Chondrocyte (in vitro differentiated cells): ENCODE measurements around the gene EPHB1. TPM values are rescaled to one million over a fixed set of nuclear protein-coding genes. Genes with fewer than 3 reads are reported as not detected.
A peak's percentile ranks its signal among the peaks of the same experiment; 100 is the strongest.

ENCODE experiments used
- DNase-seq: peaks from one replicate; pipeline ENCODE4 v3.0.0; 2021; ENCODE audit warnings: mixed read lengths, low spot score
- H3K27ac Mint-ChIP-seq: one replicate; pipeline ENCODE4 v1.8.0; 2021; ENCODE audit warnings: mild to moderate bottlenecking, moderate library complexity, mixed read lengths; ENCODE audit not compliant: unreplicated experiment
- H3K27me3 Mint-ChIP-seq: 2 replicates; pipeline ENCODE4 v1.8.0; 2021; ENCODE audit warnings: low read depth, mixed read lengths
- H3K36me3 Mint-ChIP-seq: 2 replicates; pipeline ENCODE4 v1.8.0; 2021; ENCODE audit warnings: low read depth, mixed read lengths
- H3K4me1 Mint-ChIP-seq: 2 replicates; pipeline ENCODE4 v1.8.0; 2021; ENCODE audit warnings: low read depth, mild to moderate bottlenecking, mixed read lengths
- H3K4me3 Mint-ChIP-seq: one replicate; pipeline ENCODE4 v1.8.0; 2021; ENCODE audit warnings: mild to moderate bottlenecking, moderate library complexity, mixed read lengths; ENCODE audit not compliant: unreplicated experiment
- H3K9me3 Mint-ChIP-seq: 2 replicates; pipeline ENCODE4 v1.8.0; 2021; ENCODE audit warnings: low read depth, mixed read lengths
- total RNA-seq: library from RNA; stranded (reverse); gene quantifications from 3 replicates; pipeline ENCODE4 v1.2.1, GENCODE V29; 2021
- TF ChIP-seq, protein P1 (sequence below): fragments of 200-600 bp; sonication (generic); IDR thresholded peaks from 2 replicates; pipeline ENCODE4 v1.5.0; 2021; ENCODE audit warnings: antibody characterized with exemption, mild to moderate bottlenecking, moderate library complexity

EPHB1 gene
- total RNA-seq, 1 donor from 2014 or later, result 1.7 TPM

DNA sequence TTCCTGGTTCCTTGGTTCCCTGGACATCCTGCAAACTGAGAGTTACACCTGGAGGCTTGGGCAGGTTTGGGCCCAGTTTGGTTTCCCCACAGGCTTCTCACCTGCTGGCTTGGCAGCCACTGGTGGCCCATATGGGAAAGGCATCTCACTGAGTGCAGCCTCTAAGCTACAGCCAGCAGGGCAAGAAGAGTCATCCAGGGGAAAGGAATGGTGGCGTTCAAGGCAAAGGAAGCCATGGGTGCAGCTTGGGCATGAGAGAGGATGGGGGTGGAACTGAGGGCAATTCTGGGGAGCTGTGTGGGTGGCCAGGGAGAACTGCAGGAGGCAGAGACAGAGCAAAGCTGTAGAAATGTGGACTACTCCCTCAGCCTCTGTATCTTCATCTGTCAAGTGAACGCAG lies 106.4 kb downstream of the EPHB1 start:
- TF ChIP-seq, protein P1, sequence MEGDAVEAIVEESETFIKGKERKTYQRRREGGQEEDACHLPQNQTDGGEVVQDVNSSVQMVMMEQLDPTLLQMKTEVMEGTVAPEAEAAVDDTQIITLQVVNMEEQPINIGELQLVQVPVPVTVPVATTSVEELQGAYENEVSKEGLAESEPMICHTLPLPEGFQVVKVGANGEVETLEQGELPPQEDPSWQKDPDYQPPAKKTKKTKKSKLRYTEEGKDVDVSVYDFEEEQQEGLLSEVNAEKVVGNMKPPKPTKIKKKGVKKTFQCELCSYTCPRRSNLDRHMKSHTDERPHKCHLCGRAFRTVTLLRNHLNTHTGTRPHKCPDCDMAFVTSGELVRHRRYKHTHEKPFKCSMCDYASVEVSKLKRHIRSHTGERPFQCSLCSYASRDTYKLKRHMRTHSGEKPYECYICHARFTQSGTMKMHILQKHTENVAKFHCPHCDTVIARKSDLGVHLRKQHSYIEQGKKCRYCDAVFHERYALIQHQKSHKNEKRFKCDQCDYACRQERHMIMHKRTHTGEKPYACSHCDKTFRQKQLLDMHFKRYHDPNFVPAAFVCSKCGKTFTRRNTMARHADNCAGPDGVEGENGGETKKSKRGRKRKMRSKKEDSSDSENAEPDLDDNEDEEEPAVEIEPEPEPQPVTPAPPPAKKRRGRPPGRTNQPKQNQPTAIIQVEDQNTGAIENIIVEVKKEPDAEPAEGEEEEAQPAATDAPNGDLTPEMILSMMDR, result no peak
- H3K9me3 Mint-ChIP-seq, result no peaks in the 10 kb centered on the region
- no peak overlapping the region for H3K27ac Mint-ChIP-seq
- H3K27me3 Mint-ChIP-seq, result peaks cover 4% of the 10 kb centered on the region
- no peaks in the 10 kb centered on the region for H3K36me3 Mint-ChIP-seq
- no peaks in the 10 kb centered on the region for H3K4me1 Mint-ChIP-seq
- DNase-seq, result no peak
- H3K4me3 Mint-ChIP-seq, result no peak overlapping the region

DNA sequence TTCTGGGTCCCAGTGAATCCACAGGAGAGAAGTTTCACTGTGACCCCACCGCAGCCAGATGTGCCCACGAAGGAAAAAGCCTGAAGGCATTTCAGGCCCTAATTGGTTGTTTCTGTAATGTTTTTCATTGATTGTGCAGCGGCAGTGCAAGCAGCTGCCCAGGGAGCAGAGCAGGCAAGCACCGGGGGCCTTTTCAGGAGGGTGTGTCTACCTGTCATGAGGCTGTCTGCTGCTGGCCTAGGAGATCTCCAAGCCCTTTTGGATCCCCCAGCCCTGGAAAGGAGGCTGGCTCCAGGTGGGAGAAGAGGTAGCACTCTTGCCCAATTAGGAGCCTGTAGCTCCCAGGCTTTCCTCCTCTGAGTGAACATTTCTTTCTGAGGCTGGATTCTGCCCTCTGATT lies 108.8 kb downstream of the EPHB1 start:
- H3K27me3 Mint-ChIP-seq, result peaks cover 4% of the 10 kb centered on the region
- no peak overlapping the region for H3K4me3 Mint-ChIP-seq
- no peaks in the 10 kb centered on the region for H3K9me3 Mint-ChIP-seq
- no peaks in the 10 kb centered on the region for H3K4me1 Mint-ChIP-seq
- H3K36me3 Mint-ChIP-seq, result no peaks in the 10 kb centered on the region
- TF ChIP-seq, protein P1, result no peak
- peak; percentile 44 for DNase-seq
- H3K27ac Mint-ChIP-seq, result no peak overlapping the region

DNA sequence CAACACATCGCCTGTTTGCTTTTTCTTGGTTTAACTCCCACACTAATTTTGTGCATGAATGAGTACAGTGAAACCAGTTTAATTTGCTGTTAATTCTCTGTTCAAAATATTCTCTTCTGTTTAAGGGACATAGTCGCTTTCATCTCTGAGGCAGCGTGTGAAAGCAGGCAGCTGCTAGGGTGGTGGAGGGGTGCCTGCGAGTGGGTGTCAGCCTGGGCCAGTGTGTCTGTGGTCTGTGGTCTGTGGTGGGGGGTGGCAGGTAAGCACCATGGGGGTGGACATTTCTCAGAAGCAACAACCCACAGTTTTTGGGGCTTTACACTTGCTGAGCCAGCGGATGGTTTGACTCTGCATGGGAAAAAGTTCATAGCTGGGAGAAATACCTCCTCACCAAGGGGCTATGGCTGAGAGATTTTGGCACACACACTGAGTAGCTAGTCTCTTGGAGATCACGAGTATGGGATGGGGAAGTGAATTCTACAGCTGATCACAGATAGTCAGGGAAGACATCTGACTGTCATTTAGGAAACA lies 109.2 kb downstream of the EPHB1 start:
- DNase-seq, result no peak
- H3K27ac Mint-ChIP-seq, result no peak overlapping the region
- H3K4me1 Mint-ChIP-seq, result no peaks in the 10 kb centered on the region
- H3K9me3 Mint-ChIP-seq, result no peaks in the 10 kb centered on the region
- no peaks in the 10 kb centered on the region for H3K36me3 Mint-ChIP-seq
- H3K4me3 Mint-ChIP-seq, result no peak overlapping the region
- TF ChIP-seq, protein P1, result no peak
- H3K27me3 Mint-ChIP-seq, result peaks cover 4% of the 10 kb centered on the region

DNA sequence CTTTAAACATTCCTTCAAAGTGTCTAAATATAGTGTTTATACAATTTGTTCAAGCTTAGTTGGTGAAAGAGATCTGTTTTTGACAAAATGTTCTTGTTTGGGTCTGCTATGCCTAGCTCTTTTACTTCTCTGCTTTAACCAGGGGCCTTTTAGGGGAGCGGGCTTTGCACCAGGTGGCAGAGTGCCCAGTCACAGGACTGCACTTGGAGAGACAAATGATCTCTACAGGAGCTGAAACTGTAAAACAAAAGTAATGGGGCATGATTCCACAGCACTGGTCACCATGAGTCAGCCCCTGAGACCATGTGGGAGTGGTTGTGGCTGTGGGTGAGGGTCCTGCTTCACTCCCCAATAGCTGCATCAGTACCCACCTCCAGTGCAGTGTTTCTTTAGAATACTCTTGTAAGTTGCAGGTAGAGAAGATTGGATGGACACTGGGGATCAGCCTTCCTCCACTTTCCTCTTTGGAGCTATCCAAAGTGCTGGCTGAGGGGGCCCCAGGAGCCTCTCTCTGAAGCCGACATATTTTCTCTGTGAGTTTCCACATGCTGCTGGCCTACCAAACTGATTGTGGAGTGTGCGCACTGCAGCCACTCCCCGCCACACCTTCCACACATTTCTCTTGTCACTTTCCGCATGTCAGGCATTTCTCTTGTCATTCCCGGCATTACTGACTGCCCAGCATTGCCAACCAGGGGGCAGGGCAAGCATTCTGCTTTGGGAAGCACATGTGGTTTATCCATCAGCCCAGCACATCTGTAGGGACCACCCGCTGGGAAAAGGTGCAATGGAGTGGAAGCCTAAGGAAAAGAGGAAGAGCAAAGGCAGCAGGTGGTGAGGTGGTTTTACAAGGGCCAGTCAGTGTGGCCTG lies 110.0 kb downstream of the EPHB1 start:
- DNase-seq, result no peak
- Mint-ChIP-seq H3K4me1 (no peaks in the 10 kb centered on the region), H3K9me3 (no peaks in the 10 kb centered on the region), H3K36me3 (no peaks in the 10 kb centered on the region), H3K27me3 (peaks cover 4% of the 10 kb centered on the region), H3K27ac (no peak overlapping the region), H3K4me3 (no peak overlapping the region)
- TF ChIP-seq, protein P1, result no peak

DNA sequence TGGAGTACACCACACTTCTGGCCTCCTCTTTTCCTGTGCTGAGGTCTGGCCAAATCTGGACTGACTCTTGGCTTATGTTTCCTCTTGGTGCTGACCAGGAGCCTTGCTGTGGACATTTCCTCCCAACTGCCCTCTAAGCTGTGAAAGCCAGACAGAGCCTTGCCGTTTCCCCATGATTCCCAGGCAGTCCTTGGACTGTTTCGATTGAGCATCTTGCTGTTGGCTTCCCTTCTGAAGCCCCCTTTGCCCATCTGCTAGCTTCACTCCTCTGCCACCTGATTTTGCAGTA lies 110.5 kb downstream of the EPHB1 start:
- TF ChIP-seq, protein P1, result no peak
- no peak overlapping the region for H3K4me3 Mint-ChIP-seq
- H3K9me3 Mint-ChIP-seq, result no peaks in the 10 kb centered on the region
- no peak for DNase-seq
- no peaks in the 10 kb centered on the region for H3K4me1 Mint-ChIP-seq
- H3K36me3 Mint-ChIP-seq, result no peaks in the 10 kb centered on the region
- H3K27me3 Mint-ChIP-seq, result peaks cover 4% of the 10 kb centered on the region
- H3K27ac Mint-ChIP-seq, result no peak overlapping the region
